ENCODE results near the gene MGLL. TPM values are rescaled to one million over a fixed set of nuclear protein-coding genes. Genes with fewer than 3 reads are reported as not detected.
"Not testable (repeated sequence)": the region's sequence is repeated elsewhere in the genome, so short reads cannot be mapped to it uniquely, and the experiment has no call there.

The MGLL gene
- total RNA-seq, 3 donors from 2014 or later: 2.2 to 8.0 (median 2.6) TPM

DNA sequence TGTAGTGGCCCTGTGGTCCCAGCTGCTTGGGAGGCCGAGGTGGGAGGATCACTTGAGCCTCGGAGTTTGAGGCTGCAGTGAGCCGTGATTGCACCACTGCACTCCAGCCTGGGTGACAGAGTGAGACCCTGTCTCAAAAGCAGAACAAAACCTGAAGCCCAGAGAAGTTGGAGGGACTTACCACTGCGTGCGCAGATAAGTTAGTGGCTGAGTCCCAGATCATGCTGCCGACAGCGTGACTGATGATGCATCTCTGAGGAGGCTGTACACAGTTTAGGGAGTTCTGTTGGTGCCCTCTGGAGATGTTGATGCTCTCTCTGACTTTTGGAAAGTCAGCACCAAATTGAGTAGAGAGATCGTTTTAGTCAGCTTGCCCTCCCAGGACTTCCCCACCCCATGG lies 165.4 kb downstream of the MGLL start:
- Mint-ChIP-seq H3K4me1 (ENCODE audit: low read depth) (no peaks in the 10 kb centered on the region), H3K27me3 (ENCODE audit: low read depth) (no peaks in the 10 kb centered on the region), H3K4me3 (no peak overlapping the region), H3K36me3 (ENCODE audit: insufficient read depth) (peaks cover 3% of the 10 kb centered on the region), H3K9me3 (no peaks in the 10 kb centered on the region)
- no peak for DNase-seq
- ATAC-seq: no peak

DNA sequence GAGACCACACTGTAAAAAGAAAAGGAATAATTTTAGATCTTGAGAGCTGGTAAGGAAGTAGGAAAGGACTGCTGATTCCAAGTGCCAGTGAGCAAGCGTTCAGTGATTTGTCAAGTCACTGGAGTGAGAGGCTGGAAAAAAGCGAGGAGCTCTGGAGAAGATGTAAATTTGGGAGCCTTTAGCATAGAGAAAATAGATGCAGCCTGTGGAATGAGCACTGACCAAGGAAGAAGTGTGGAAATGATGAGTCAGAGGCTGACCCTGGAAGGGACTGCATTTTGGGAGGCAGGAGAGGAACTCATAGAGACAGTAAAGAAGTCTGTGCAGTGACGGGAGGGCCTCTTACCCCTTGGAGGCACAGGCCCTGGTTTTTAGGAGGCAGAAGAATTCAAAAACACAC lies 166.7 kb downstream of the MGLL start:
- no peak for ATAC-seq
- no peaks in the 10 kb centered on the region for H3K4me1 Mint-ChIP-seq (ENCODE audit: low read depth)
- H3K4me3 Mint-ChIP-seq: no peak overlapping the region
- no peak for DNase-seq
- H3K27me3 Mint-ChIP-seq (ENCODE audit: low read depth): no peaks in the 10 kb centered on the region
- H3K9me3 Mint-ChIP-seq: no peaks in the 10 kb centered on the region
- peaks cover 3% of the 10 kb centered on the region for H3K36me3 Mint-ChIP-seq (ENCODE audit: insufficient read depth)

DNA sequence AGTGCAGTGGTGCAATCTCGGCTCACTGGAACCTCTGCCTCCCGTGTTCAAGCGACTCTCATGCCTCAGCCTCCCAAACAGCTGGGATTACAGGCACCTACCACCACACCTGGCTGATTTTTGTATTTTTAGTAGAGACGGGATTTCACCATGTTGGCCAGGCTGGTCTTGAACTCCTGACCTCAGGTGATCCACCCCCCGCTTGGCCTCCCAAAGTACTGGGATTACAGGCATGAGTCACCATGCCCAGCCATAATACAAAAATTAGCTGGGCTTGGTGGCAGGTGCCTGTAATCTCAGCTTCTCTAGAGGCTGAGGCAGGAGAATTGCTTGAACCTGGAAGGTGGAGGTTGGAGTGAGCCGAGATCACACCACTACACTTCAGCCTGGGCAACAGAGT lies 167.3 kb downstream of the MGLL start:
- not testable (repeated sequence) for H3K4me1 Mint-ChIP-seq (ENCODE audit: low read depth); DNase-seq; H3K9me3 Mint-ChIP-seq; H3K27me3 Mint-ChIP-seq (ENCODE audit: low read depth); ATAC-seq; H3K4me3 Mint-ChIP-seq; H3K36me3 Mint-ChIP-seq (ENCODE audit: insufficient read depth)

DNA sequence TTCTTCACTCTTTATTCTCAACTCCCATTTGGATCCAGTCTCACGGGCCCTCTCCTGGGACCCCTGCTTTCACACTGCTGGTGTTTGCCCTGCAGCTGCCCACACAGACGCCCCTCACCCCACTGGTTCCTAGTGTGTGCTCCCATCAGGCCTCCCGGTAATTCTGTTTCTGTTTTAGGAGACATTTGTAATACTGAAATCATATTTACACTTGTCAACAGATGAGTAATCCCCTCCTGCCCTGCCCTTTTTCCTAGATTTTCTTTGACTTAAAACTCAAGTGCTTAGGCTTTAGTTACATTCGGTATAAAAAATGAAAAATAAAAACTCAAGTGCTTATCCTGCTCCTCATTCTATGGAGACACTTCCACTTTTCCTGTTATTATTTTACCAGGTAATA lies 167.9 kb downstream of the MGLL start:
- no peak for ATAC-seq
- H3K4me3 Mint-ChIP-seq: no peak overlapping the region
- DNase-seq: no peak
- H3K27me3 Mint-ChIP-seq (ENCODE audit: low read depth): no peaks in the 10 kb centered on the region
- no peaks in the 10 kb centered on the region for H3K9me3 Mint-ChIP-seq
- no peaks in the 10 kb centered on the region for H3K36me3 Mint-ChIP-seq (ENCODE audit: insufficient read depth)
- no peaks in the 10 kb centered on the region for H3K4me1 Mint-ChIP-seq (ENCODE audit: low read depth)

DNA sequence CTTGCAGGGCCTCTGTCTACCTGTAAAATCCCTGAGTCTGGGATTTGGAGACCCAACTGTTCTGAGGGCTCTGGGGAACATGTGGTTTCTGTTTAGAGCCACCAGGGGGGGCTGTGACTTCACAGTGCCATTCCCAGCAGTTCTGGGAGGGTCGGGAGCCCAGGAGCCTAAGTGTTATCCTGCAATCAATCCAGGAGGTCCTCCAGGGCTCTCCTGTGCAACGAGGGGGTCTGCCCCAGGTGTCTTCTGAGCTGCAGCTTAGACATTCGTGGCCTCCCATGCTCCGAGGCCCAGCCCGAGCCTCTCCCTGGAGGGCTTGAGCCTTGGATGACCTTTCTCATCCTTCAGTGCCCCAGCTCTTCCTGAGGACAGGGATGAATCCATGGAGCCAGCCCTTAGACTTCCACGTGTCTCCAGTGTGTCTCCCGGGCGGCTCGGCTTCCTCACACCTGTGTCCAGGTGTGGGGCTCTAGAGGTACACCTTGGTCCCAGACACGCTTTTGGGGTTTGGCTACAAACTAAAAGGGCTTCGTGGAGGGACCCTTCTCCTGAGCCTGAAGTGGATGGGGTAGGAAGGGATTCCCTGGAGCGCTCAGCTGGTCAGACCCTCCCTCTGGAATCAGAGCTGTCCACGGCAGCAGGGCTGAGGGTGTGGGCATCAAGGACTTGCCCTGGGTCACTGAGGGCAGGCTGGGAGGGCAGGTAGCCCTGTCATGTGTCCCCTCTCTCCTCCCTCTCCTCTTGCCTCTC lies 169.9 kb downstream of the MGLL start:
- H3K4me3 Mint-ChIP-seq: no peak overlapping the region
- H3K4me1 Mint-ChIP-seq (ENCODE audit: low read depth): no peaks in the 10 kb centered on the region
- DNase-seq (no peak), ATAC-seq (peak; percentile 43 to 71)
- H3K27me3 Mint-ChIP-seq (ENCODE audit: low read depth): no peaks in the 10 kb centered on the region
- H3K36me3 Mint-ChIP-seq (ENCODE audit: insufficient read depth): no peaks in the 10 kb centered on the region
- no peaks in the 10 kb centered on the region for H3K9me3 Mint-ChIP-seq

DNA sequence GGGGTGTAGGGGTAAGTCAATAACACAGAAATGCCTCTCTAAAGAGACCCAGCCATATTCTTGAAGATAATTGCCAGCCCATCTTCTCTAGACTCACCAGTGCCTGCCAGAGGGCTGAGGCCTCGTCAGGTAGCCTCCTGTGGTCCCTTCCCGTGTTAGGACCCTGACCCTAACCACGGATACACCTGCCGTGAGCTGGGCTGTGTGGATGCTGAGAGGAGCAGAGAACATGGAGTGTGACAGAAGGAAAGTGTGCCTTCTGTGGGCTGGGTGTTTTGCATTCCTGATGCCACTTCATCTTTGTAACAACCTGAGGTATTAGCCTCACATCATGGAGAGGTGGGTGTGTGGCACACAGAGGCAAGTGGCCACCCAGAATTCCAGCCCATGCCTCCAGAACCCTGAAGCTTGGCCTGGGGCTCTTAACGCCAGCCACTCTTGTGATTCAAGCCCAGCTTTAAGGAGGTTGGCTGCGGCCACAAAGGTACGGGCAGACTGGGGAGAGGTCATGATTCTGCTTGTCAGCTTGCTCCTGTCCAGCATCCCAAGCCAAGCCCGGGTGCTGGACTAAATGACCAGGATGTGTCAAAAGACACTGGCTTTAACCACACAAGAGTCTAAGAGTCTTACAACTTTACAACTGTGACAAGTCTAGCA lies 170.7 kb downstream of the MGLL start:
- ATAC-seq: no peak
- Mint-ChIP-seq H3K9me3 (no peaks in the 10 kb centered on the region), H3K4me1 (ENCODE audit: low read depth) (no peaks in the 10 kb centered on the region), H3K36me3 (ENCODE audit: insufficient read depth) (no peaks in the 10 kb centered on the region), H3K4me3 (no peak overlapping the region), H3K27me3 (ENCODE audit: low read depth) (no peaks in the 10 kb centered on the region)
- DNase-seq: no peak

DNA sequence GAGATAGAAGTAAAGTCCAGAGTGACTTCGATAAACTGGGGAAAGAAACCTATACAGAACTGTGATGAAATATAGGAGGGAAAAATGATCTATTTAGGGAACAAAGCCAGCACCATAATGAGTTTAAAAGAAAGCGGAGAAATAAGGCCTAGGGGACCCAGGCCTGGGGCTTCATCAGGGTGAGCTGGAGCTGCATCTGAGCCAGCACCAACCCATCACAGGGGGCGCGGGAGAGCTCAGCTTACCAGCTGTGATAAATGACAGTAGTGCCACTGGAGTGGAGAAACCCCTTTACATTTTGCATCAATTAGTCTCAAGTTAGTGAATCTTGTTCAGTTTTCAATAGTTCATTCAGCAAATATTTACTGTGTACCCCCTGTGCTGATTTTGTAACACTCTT lies 172.1 kb downstream of the MGLL start:
- H3K36me3 Mint-ChIP-seq (ENCODE audit: insufficient read depth): no peaks in the 10 kb centered on the region
- H3K4me3 Mint-ChIP-seq: no peak overlapping the region
- H3K4me1 Mint-ChIP-seq (ENCODE audit: low read depth): no peaks in the 10 kb centered on the region
- ATAC-seq: no peak
- H3K9me3 Mint-ChIP-seq: no peaks in the 10 kb centered on the region
- H3K27me3 Mint-ChIP-seq (ENCODE audit: low read depth): no peaks in the 10 kb centered on the region
- no peak for DNase-seq

DNA sequence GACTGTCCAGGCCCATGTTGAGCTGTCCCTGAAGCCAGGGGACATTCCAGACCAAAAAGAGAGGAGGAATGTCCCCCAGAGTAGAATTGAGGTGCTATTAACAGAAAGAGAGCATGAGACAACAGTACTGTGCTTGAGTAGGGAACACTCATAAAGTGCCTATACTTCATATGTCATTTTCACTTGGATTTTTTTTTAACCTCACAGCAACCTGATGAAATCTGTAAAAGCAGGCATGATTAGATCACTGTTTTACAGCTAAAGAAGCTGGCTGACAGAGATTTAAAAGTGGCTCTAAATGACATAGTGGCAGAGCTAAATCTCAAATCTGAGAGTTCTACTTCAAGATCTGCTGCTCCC lies 174.5 kb downstream of the MGLL start:
- no peaks in the 10 kb centered on the region for H3K9me3 Mint-ChIP-seq
- DNase-seq (no peak), ATAC-seq (no peak)
- H3K4me3 Mint-ChIP-seq: no peak overlapping the region
- H3K27me3 Mint-ChIP-seq (ENCODE audit: low read depth): no peaks in the 10 kb centered on the region
- no peaks in the 10 kb centered on the region for H3K4me1 Mint-ChIP-seq (ENCODE audit: low read depth)
- no peaks in the 10 kb centered on the region for H3K36me3 Mint-ChIP-seq (ENCODE audit: insufficient read depth)

DNA sequence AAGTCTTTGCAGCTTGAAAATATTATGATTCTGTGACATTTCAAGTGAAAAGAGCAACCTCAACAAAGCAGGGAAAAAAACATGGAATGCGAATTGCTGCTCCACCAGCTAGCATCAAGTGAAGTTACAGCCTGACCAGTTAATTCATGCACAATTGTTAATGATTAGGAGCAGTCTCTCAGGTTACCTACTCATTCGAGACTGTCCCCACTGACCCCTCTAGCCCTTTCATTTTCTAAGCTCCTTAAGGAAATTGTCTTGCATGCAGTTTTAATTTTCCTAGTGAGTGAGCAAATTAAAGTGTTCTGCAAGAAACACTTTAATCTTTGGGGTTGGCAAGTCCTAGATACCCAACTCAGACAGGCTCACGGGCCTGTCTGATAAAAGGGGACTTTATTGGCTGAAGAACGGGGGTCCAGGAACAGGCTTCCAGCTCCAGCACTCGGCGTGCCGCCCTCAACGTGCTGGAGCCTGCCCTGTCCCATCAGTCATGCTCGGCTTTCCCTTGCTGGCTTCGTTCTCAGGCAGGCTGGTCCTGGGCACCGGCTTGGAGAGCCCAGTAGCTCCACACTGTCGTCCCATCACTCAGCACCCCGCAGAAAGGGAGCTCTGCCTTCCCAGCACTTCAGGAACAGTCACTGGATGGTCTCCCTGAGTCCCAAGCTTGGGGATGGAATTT lies 175.0 kb downstream of the MGLL start:
- Mint-ChIP-seq H3K27me3 (ENCODE audit: low read depth) (no peaks in the 10 kb centered on the region), H3K9me3 (no peaks in the 10 kb centered on the region), H3K4me1 (ENCODE audit: low read depth) (no peaks in the 10 kb centered on the region), H3K36me3 (ENCODE audit: insufficient read depth) (no peaks in the 10 kb centered on the region), H3K4me3 (no peak overlapping the region)
- DNase-seq (no peak), ATAC-seq (no peak)

DNA sequence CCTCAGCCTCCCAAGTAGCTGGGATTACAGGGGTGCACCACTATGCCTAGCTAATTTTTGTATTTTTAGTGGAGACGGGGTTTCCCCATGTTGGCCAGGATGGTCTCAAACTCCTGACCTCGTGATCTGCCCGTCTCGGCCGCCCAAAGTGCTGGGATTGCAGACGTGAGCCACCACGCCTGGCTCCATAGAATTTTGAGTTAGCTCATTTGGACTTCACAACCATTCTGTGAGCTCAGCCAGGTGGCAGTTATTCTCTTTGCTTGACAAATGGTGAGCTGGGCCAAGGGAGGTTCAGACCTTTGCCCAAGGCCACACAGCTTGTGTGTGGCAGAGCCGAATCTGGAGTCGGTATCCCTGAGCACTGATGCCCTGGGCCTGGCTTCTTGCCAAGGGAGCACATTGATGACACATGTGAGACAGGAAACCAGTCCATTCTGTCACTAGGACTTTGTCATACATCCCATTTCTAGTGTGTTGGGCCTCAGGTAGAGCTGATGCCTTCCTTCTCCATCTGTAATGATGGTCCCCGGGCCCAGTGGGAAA lies 175.7 kb downstream of the MGLL start:
- no peaks in the 10 kb centered on the region for H3K4me1 Mint-ChIP-seq (ENCODE audit: low read depth)
- H3K36me3 Mint-ChIP-seq (ENCODE audit: insufficient read depth): no peaks in the 10 kb centered on the region
- no peaks in the 10 kb centered on the region for H3K9me3 Mint-ChIP-seq
- H3K27me3 Mint-ChIP-seq (ENCODE audit: low read depth): no peaks in the 10 kb centered on the region
- no peak for ATAC-seq
- no peak for DNase-seq
- H3K4me3 Mint-ChIP-seq: no peak overlapping the region

DNA sequence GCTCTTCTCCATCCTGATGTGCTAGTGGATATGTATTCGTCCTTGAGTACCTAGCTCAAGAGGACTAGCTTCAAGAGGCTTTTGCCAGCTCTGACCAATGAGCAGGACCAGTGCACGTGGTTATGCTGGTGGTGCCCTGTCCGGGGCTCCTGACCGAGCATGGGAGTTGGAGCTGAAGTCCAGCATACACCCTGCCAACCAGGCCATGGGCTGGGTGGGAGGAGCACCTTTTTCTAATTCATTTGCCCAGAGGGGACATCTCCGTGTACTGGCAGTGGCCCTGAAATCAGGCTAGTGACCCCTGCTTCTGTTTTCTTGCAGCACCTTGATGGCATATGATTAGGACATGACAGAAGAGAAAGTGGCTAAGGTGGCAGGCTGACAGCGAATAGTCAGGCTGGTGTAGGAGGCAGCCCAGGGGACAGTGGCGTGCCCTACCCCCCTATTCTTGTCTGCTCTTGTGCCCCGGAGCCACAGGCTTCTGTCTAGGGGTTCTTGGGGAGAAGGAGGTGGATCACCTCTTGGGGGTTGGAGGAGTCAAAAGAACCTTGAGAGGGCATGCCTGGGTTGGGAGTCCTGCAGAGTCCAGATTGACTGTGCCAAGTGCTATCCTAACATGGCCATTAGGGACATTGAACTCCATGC lies 176.8 kb downstream of the MGLL start:
- H3K4me3 Mint-ChIP-seq: no peak overlapping the region
- DNase-seq: no peak
- no peaks in the 10 kb centered on the region for H3K9me3 Mint-ChIP-seq
- no peaks in the 10 kb centered on the region for H3K4me1 Mint-ChIP-seq (ENCODE audit: low read depth)
- no peaks in the 10 kb centered on the region for H3K27me3 Mint-ChIP-seq (ENCODE audit: low read depth)
- H3K36me3 Mint-ChIP-seq (ENCODE audit: insufficient read depth): no peaks in the 10 kb centered on the region
- ATAC-seq: no peak

DNA sequence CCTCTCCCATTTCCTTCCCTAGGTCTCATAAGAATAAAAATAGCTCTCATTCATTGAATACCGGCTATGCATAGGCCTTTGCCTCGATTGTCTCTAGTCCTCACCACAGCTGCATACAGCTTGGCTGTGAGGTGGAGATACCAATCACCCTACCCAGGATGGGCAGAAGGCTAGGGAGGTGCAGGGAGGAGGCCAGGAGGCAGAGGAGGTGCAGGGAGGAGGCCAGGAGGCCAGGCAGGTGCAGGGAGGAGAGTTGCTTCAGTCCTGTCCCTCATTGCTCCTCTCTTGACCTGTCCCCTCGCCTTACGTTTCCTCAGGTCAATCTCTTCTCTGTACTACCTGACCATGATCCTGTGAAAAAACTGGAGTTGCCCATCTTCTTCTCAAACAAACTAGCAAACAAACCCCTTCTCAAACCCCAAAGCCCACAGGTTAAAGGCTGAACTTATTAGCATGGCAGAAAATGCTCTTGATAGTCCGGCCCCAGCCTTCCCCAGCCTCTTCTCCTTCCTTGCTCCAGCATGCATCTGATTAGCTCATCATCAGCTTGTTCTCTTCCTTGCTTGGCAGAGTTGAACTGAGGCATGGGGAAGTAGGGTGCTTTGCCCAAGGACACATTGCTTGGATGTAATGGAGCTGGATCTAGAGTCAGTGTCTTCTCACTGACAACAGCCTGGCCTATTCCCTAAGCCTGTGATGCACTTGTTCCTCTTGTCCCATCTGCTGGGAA lies 177.5 kb downstream of the MGLL start:
- ATAC-seq (no peak), DNase-seq (no peak)
- Mint-ChIP-seq H3K36me3 (ENCODE audit: insufficient read depth) (no peaks in the 10 kb centered on the region), H3K4me3 (no peak overlapping the region), H3K9me3 (no peaks in the 10 kb centered on the region), H3K27me3 (ENCODE audit: low read depth) (no peaks in the 10 kb centered on the region), H3K4me1 (ENCODE audit: low read depth) (no peaks in the 10 kb centered on the region)

DNA sequence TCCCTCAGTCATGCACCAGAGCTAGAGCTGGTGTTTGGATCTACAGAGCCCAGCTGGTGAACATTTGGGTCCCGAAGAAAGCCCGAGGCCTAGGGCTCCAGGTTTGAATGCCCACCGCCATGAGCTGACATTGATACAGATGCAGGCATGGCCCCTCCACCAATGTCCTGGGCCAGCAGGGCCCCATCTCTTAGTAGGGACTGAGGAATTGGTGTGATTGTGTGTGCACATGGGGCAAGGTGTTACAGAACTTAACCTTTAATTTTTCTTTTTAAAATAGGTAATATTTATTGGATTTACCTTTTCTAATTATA lies 182.3 kb downstream of the MGLL start:
- Mint-ChIP-seq H3K27me3 (ENCODE audit: low read depth) (peaks cover 3% of the 10 kb centered on the region), H3K36me3 (ENCODE audit: insufficient read depth) (no peaks in the 10 kb centered on the region), H3K4me3 (no peak overlapping the region), H3K9me3 (no peaks in the 10 kb centered on the region), H3K4me1 (ENCODE audit: low read depth) (peaks cover 8% of the 10 kb centered on the region)
- DNase-seq (no peak), ATAC-seq (no peak)
